GM23338 (cell line): Measurements from ENCODE around the gene TIAM1. TPM values are rescaled to one million over a fixed set of nuclear protein-coding genes. Genes with fewer than 3 reads are reported as not detected.

ENCODE experiments used
- ATAC-seq: fragments of 200-7000 bp; cut with Tn5 transposase; 3 replicates; pipeline ENCODE4 v1.9.1; 2020
- DNase-seq: peaks from one replicate; pipeline ENCODE4 v3.0.0-alpha.2; 2015; ENCODE audit warnings: low spot score
- H2AFZ ChIP-seq: fragments of 200-600 bp; sonication (generic); 2 replicates; pipeline ENCODE4 v1.8.0; 2016; ENCODE audit warnings: antibody characterized with exemption, mild to moderate bottlenecking, moderate library complexity
- H3F3A ChIP-seq: fragments of 200-600 bp; sonication (generic); replicated peaks from 2 replicates; pipeline ENCODE4 v1.8.0; 2017; ENCODE audit warnings: antibody characterized with exemption, mixed run types, low read depth
- H3K27ac ChIP-seq: fragments of 200-600 bp; sonication (generic); 2 replicates; pipeline ENCODE4 v1.6.1; 2016; ENCODE audit warnings: low read depth
- H3K27me3 ChIP-seq: fragments of 200-600 bp; sonication (generic); 2 replicates; pipeline ENCODE4 v1.8.0; 2016; ENCODE audit warnings: mild to moderate bottlenecking, mixed run types, moderate library complexity; ENCODE audit not compliant: insufficient read depth
- H3K36me3 ChIP-seq: fragments of 200-600 bp; sonication (generic); 2 replicates; pipeline ENCODE4 v1.8.0; 2016; ENCODE audit warnings: mild to moderate bottlenecking; ENCODE audit not compliant: insufficient read depth
- H3K4me1 ChIP-seq: fragments of 200-600 bp; sonication (generic); 2 replicates; pipeline ENCODE4 v1.8.0; 2016; ENCODE audit warnings: mild to moderate bottlenecking, moderate library complexity; ENCODE audit not compliant: insufficient read depth
- H3K4me2 ChIP-seq: fragments of 200-600 bp; sonication (generic); 2 replicates; pipeline ENCODE4 v1.7.1; 2017; ENCODE audit warnings: mixed run types
- H3K4me3 ChIP-seq: fragments of 200-600 bp; sonication (generic); 2 replicates; pipeline ENCODE4 v1.6.1; 2016; ENCODE audit warnings: mixed run types
- H3K79me2 ChIP-seq: fragments of 200-600 bp; sonication (generic); replicated peaks from 2 replicates; pipeline ENCODE4 v1.8.0; 2017; ENCODE audit warnings: mild to moderate bottlenecking; ENCODE audit not compliant: insufficient read depth
- H3K9me2 ChIP-seq: fragments of 200-600 bp; sonication (generic); 2 replicates; pipeline ENCODE4 v1.8.0; 2017; ENCODE audit not compliant: insufficient read depth
- H4K20me1 ChIP-seq: fragments of 200-600 bp; sonication (generic); replicated peaks from 2 replicates; pipeline ENCODE4 v1.8.0; 2017; ENCODE audit warnings: mild to moderate bottlenecking; ENCODE audit not compliant: insufficient read depth
- H3K27ac Mint-ChIP-seq: 2 replicates; pipeline ENCODE4 v1.8.0; 2020; ENCODE audit warnings: inconsistent platforms, mild to moderate bottlenecking, moderate library complexity, mixed read lengths
- H3K27me3 Mint-ChIP-seq: 3 replicates; pipeline ENCODE4 v1.8.0; 2022; ENCODE audit warnings: low read depth, mild to moderate bottlenecking, moderate library complexity, mixed read lengths, inconsistent platforms; ENCODE audit not compliant: insufficient read depth, poor library complexity
- H3K36me3 Mint-ChIP-seq: 3 replicates; pipeline ENCODE4 v1.8.0; 2021; ENCODE audit warnings: low read depth, mild to moderate bottlenecking, inconsistent platforms, moderate library complexity, mixed read lengths
- H3K4me1 Mint-ChIP-seq: 3 replicates; pipeline ENCODE4 v1.8.0; 2020; ENCODE audit warnings: mild to moderate bottlenecking, inconsistent platforms, mixed read lengths
- H3K4me3 Mint-ChIP-seq: 3 replicates; pipeline ENCODE4 v1.8.0; 2021; ENCODE audit warnings: moderate library complexity, mild to moderate bottlenecking, inconsistent platforms, mixed read lengths
- H3K9me3 Mint-ChIP-seq: 3 replicates; pipeline ENCODE4 v1.8.0; 2020; ENCODE audit warnings: moderate library complexity, mild to moderate bottlenecking, inconsistent platforms, mixed read lengths
- CREB1 ChIP-seq: fragments of 250-450 bp; sonication (Bioruptor Pico); IDR thresholded peaks from 2 replicates; pipeline ENCODE4 v1.5.0; 2020; ENCODE audit warnings: low read depth, mild to moderate bottlenecking, moderate library complexity
- EZH2 ChIP-seq: fragments of 200-600 bp; sonication (generic); IDR thresholded peaks from one replicate; pipeline ENCODE4 v1.8.0; 2017; ENCODE audit warnings: antibody characterized with exemption, mild to moderate bottlenecking, low read depth; ENCODE audit not compliant: unreplicated experiment
- EZH2phosphoT487 ChIP-seq: fragments of 200-600 bp; sonication (generic); IDR thresholded peaks from one replicate; pipeline ENCODE4 v1.8.1; 2018; ENCODE audit warnings: antibody characterized with exemption; ENCODE audit not compliant: unreplicated experiment
- JUNB ChIP-seq: IDR thresholded peaks from one replicate; pipeline ENCODE4 v1.6.1; 2016; ENCODE audit warnings: antibody characterized with exemption; ENCODE audit not compliant: unreplicated experiment
- NANOG ChIP-seq: IDR thresholded peaks from 2 replicates; pipeline ENCODE4 v1.6.1; 2016; ENCODE audit warnings: antibody characterized with exemption, borderline replicate concordance
- POLR2AphosphoS5 ChIP-seq: IDR thresholded peaks from 2 replicates; pipeline ENCODE4 v1.6.1; 2016; ENCODE audit warnings: antibody characterized with exemption, low read depth
- STAT1 ChIP-seq: IDR thresholded peaks from one replicate; pipeline ENCODE4 v1.6.1; 2016; ENCODE audit warnings: antibody characterized with exemption; ENCODE audit not compliant: unreplicated experiment
- ZNF114 ChIP-seq: fragments of 250-450 bp; sonication (Bioruptor Pico); IDR thresholded peaks from 2 replicates; pipeline ENCODE4 v1.5.0; 2020; ENCODE audit warnings: mild to moderate bottlenecking, moderate library complexity
- polyA plus RNA-seq: library from polyadenylated mRNA; unstranded; fragments of >200 nt; fragmentation: Nextera tagmentation; extraction: Ambion mirVana; gene quantifications from 2 replicates; pipeline ENCODE4 v1.2.1, GENCODE V29; 2016
- total RNA-seq: library from RNA; depleted of rRNA; stranded (reverse); fragments of >200 nt; shearing (Covaris generic); gene quantifications from 2 replicates; pipeline ENCODE4 v1.2.3, GENCODE V29; 2014
- TF ChIP-seq, protein P1 (sequence below): IDR thresholded peaks from 2 replicates; pipeline ENCODE4 v1.6.1; 2016; ENCODE audit warnings: antibody characterized with exemption
- TF ChIP-seq, protein P2 (sequence below): IDR thresholded peaks from one replicate; pipeline ENCODE4 v1.6.1; 2018; ENCODE audit warnings: antibody characterized with exemption; ENCODE audit not compliant: unreplicated experiment
- TF ChIP-seq, protein P3 (sequence below): fragments of 250-450 bp; sonication (Bioruptor Pico); IDR thresholded peaks from 2 replicates; pipeline ENCODE4 v1.5.0; 2020; ENCODE audit warnings: mild to moderate bottlenecking, moderate library complexity

TIAM1 gene
- total and polyA plus RNA-seq, 2 experiments from 2014 or later: 18.5 to 20.0 TPM

DNA sequence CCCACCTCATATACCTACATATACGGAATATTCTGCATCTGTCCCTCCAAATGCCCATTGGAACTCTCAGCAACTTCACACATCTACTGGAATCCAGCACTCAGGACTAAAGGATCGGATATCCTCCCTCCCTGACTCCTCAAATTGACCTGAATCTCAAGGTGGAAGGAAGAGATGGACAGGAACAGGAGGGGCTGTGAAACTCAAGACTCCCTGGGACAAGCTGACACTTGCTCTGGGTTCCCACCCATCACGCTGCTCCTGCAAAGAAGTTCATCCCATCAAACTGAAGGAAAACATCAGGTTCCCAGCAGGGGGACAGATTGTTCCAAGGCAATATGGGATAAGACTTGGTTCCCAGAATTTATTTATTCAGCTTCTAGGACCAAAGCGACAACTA, 30.3 kb upstream of the TIAM1 start:
- no peaks in the 10 kb centered on the region; the same call in 1 of the 2 replicates for H3K36me3 ChIP-seq
- H3K4me3 ChIP-seq: no peak overlapping the region
- no peaks in the 10 kb centered on the region for H3F3A ChIP-seq
- DNase-seq: no peak
- no peak for TF ChIP-seq STAT1
- TF ChIP-seq CREB1 (CRISPR knock-in tag): no peak
- TF ChIP-seq, protein P1, sequence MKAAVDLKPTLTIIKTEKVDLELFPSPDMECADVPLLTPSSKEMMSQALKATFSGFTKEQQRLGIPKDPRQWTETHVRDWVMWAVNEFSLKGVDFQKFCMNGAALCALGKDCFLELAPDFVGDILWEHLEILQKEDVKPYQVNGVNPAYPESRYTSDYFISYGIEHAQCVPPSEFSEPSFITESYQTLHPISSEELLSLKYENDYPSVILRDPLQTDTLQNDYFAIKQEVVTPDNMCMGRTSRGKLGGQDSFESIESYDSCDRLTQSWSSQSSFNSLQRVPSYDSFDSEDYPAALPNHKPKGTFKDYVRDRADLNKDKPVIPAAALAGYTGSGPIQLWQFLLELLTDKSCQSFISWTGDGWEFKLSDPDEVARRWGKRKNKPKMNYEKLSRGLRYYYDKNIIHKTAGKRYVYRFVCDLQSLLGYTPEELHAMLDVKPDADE: no peak
- TF ChIP-seq, protein P2, sequence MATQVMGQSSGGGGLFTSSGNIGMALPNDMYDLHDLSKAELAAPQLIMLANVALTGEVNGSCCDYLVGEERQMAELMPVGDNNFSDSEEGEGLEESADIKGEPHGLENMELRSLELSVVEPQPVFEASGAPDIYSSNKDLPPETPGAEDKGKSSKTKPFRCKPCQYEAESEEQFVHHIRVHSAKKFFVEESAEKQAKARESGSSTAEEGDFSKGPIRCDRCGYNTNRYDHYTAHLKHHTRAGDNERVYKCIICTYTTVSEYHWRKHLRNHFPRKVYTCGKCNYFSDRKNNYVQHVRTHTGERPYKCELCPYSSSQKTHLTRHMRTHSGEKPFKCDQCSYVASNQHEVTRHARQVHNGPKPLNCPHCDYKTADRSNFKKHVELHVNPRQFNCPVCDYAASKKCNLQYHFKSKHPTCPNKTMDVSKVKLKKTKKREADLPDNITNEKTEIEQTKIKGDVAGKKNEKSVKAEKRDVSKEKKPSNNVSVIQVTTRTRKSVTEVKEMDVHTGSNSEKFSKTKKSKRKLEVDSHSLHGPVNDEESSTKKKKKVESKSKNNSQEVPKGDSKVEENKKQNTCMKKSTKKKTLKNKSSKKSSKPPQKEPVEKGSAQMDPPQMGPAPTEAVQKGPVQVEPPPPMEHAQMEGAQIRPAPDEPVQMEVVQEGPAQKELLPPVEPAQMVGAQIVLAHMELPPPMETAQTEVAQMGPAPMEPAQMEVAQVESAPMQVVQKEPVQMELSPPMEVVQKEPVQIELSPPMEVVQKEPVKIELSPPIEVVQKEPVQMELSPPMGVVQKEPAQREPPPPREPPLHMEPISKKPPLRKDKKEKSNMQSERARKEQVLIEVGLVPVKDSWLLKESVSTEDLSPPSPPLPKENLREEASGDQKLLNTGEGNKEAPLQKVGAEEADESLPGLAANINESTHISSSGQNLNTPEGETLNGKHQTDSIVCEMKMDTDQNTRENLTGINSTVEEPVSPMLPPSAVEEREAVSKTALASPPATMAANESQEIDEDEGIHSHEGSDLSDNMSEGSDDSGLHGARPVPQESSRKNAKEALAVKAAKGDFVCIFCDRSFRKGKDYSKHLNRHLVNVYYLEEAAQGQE: no peak
- TF ChIP-seq EZH2phosphoT487: no peak
- ATAC-seq: no peak
- peaks cover 6% of the 10 kb centered on the region for H3K4me1 Mint-ChIP-seq
- no peak overlapping the region for H3K4me2 ChIP-seq
- no peaks in the 10 kb centered on the region for H3K36me3 Mint-ChIP-seq
- no peaks in the 10 kb centered on the region for H3K27me3 ChIP-seq
- H3K9me3 Mint-ChIP-seq: no peaks in the 10 kb centered on the region
- H3K27me3 Mint-ChIP-seq: peaks cover 1% of the 10 kb centered on the region
- no peak overlapping the region for H3K4me3 Mint-ChIP-seq
- no peaks in the 10 kb centered on the region; the same call in 1 of the 2 replicates for H3K79me2 ChIP-seq
- no peak overlapping the region for H3K27ac ChIP-seq
- no peak overlapping the region for H3K27ac Mint-ChIP-seq
- H2AFZ ChIP-seq: no peak overlapping the region
- H3K4me1 ChIP-seq: no peaks in the 10 kb centered on the region
- peaks cover 7% of the 10 kb centered on the region; the same call in 1 of the 2 replicates for H3K9me2 ChIP-seq
- H4K20me1 ChIP-seq: no peaks in the 10 kb centered on the region

DNA sequence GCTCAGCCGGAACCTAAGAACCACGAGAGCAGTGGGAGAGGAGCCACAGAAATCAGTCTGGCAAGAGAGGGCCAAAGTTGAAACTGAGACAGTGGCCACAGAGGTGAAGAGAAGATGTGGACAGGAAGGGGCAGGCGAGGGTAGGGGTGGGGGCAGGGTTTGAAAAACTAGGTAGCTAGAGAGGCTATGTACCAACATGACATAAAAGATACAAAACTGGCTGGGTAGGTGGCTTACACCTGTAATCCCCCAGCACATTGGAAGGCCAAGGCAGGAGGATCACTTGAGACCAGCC, 28.4 kb upstream of the TIAM1 start:
- no peak overlapping the region for H2AFZ ChIP-seq
- H3K4me3 ChIP-seq: no peak overlapping the region
- H3F3A ChIP-seq: no peaks in the 10 kb centered on the region
- H3K4me3 Mint-ChIP-seq: no peak overlapping the region
- 0 out of 2 replicates have a peak, but pooled peaks cover 5% of the 10 kb centered on the region for H3K4me1 ChIP-seq
- DNase-seq (no peak), ATAC-seq (no peak)
- no peaks in the 10 kb centered on the region for H4K20me1 ChIP-seq
- no peak overlapping the region for H3K4me2 ChIP-seq
- no peak overlapping the region for H3K27ac Mint-ChIP-seq
- H3K36me3 ChIP-seq: no peaks in the 10 kb centered on the region; the same call in 1 of the 2 replicates
- H3K4me1 Mint-ChIP-seq: peaks cover 10% of the 10 kb centered on the region
- no peaks in the 10 kb centered on the region for H3K9me3 Mint-ChIP-seq
- H3K9me2 ChIP-seq: peaks cover 7% of the 10 kb centered on the region; the same call in 1 of the 2 replicates
- H3K27me3 ChIP-seq: no peaks in the 10 kb centered on the region
- H3K36me3 Mint-ChIP-seq: no peaks in the 10 kb centered on the region
- H3K79me2 ChIP-seq: no peaks in the 10 kb centered on the region; the same call in 1 of the 2 replicates
- peaks cover 1% of the 10 kb centered on the region for H3K27me3 Mint-ChIP-seq
- no peak overlapping the region for H3K27ac ChIP-seq
- no peak for TF ChIP-seq ZNF114 (CRISPR knock-in tag)
- TF ChIP-seq STAT1: no peak
- TF ChIP-seq JUNB: no peak
- TF ChIP-seq POLR2AphosphoS5: no peak
- TF ChIP-seq, protein P3, sequence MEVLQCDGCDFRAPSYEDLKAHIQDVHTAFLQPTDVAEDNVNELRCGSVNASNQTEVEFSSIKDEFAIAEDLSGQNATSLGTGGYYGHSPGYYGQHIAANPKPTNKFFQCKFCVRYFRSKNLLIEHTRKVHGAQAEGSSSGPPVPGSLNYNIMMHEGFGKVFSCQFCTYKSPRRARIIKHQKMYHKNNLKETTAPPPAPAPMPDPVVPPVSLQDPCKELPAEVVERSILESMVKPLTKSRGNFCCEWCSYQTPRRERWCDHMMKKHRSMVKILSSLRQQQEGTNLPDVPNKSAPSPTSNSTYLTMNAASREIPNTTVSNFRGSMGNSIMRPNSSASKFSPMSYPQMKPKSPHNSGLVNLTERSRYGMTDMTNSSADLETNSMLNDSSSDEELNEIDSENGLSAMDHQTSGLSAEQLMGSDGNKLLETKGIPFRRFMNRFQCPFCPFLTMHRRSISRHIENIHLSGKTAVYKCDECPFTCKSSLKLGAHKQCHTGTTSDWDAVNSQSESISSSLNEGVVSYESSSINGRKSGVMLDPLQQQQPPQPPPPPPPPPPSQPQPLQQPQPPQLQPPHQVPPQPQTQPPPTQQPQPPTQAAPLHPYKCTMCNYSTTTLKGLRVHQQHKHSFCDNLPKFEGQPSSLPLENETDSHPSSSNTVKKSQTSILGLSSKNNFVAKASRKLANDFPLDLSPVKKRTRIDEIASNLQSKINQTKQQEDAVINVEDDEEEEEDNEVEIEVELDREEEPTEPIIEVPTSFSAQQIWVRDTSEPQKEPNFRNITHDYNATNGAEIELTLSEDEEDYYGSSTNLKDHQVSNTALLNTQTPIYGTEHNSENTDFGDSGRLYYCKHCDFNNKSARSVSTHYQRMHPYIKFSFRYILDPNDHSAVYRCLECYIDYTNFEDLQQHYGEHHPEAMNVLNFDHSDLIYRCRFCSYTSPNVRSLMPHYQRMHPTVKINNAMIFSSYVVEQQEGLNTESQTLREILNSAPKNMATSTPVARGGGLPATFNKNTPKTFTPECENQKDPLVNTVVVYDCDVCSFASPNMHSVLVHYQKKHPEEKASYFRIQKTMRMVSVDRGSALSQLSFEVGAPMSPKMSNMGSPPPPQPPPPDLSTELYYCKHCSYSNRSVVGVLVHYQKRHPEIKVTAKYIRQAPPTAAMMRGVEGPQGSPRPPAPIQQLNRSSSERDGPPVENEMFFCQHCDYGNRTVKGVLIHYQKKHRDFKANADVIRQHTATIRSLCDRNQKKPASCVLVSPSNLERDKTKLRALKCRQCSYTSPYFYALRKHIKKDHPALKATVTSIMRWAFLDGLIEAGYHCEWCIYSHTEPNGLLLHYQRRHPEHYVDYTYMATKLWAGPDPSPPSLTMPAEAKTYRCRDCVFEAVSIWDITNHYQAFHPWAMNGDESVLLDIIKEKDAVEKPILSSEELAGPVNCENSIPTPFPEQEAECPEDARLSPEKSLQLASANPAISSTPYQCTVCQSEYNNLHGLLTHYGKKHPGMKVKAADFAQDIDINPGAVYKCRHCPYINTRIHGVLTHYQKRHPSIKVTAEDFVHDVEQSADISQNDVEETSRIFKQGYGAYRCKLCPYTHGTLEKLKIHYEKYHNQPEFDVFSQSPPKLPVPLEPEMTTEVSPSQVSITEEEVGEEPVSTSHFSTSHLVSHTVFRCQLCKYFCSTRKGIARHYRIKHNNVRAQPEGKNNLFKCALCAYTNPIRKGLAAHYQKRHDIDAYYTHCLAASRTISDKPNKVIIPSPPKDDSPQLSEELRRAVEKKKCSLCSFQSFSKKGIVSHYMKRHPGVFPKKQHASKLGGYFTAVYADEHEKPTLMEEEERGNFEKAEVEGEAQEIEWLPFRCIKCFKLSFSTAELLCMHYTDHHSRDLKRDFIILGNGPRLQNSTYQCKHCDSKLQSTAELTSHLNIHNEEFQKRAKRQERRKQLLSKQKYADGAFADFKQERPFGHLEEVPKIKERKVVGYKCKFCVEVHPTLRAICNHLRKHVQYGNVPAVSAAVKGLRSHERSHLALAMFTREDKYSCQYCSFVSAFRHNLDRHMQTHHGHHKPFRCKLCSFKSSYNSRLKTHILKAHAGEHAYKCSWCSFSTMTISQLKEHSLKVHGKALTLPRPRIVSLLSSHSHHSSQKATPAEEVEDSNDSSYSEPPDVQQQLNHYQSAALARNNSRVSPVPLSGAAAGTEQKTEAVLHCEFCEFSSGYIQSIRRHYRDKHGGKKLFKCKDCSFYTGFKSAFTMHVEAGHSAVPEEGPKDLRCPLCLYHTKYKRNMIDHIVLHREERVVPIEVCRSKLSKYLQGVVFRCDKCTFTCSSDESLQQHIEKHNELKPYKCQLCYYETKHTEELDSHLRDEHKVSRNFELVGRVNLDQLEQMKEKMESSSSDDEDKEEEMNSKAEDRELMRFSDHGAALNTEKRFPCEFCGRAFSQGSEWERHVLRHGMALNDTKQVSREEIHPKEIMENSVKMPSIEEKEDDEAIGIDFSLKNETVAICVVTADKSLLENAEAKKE (CRISPR knock-in tag): no peak
- no peak for TF ChIP-seq EZH2phosphoT487
- no peak for TF ChIP-seq EZH2
- TF ChIP-seq CREB1 (CRISPR knock-in tag): no peak
- TF ChIP-seq NANOG: no peak
